Tibial nerve (tissue), 3 donors: Measurements from ENCODE around the gene ANAPC5.

ENCODE experiments used
- POLR2A ChIP-seq, 2 donors: fragments of 450-650 bp; IDR thresholded peaks; one replicate each; pipeline ENCODE4 v1.6.1; 2017; ENCODE audit warnings: antibody characterized with exemption in 2 of 2, mild to moderate bottlenecking in 2 of 2, moderate library complexity in 2 of 2
- TF ChIP-seq, protein P1 (sequence below), 5 experiments: fragments of 200-600 bp in 3 of 5; fragments of 450-650 bp in 2 of 5; sonication (generic) in 3 of 5; IDR thresholded peaks; one replicate each; pipeline ENCODE4 v1.5.1; 2016 to 2019; ENCODE audit warnings: antibody characterized with exemption in 5 of 5, mild to moderate bottlenecking in 3 of 5, moderate library complexity in 2 of 5

DNA sequence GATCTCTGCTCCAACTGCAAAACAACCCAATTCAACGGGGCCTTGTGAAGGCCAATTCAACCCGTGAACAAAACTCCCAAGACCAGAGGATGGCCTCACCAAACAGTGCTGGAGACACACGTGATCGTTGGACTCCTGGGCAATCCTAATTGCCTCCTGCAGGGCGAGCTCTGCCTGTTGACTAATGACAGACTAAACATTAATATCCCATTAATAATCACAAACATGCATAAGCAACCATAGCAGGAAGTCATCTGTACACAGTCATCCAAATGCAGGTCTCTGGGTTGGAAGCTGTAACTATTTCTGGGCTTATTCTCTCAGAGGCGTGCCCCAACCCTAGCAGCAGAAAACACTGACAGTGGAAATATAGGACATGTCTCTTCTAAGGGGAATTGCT is 21.0 kb downstream of the ANAPC5 start:
- TF ChIP-seq, protein P1, sequence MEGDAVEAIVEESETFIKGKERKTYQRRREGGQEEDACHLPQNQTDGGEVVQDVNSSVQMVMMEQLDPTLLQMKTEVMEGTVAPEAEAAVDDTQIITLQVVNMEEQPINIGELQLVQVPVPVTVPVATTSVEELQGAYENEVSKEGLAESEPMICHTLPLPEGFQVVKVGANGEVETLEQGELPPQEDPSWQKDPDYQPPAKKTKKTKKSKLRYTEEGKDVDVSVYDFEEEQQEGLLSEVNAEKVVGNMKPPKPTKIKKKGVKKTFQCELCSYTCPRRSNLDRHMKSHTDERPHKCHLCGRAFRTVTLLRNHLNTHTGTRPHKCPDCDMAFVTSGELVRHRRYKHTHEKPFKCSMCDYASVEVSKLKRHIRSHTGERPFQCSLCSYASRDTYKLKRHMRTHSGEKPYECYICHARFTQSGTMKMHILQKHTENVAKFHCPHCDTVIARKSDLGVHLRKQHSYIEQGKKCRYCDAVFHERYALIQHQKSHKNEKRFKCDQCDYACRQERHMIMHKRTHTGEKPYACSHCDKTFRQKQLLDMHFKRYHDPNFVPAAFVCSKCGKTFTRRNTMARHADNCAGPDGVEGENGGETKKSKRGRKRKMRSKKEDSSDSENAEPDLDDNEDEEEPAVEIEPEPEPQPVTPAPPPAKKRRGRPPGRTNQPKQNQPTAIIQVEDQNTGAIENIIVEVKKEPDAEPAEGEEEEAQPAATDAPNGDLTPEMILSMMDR (IDR thresholded peaks at IDR 0.05) = no peak
- TF ChIP-seq POLR2A (IDR thresholded peaks at IDR 0.05) = no peak
